Measurements from ENCODE around the gene IRX5. TPM values are rescaled to one million over a fixed set of nuclear protein-coding genes. Genes with fewer than 3 reads are reported as not detected.

The IRX5 gene
- polyA plus RNA-seq, 3 donors = 0.06 to 0.24 TPM; not detected in 1

DNA sequence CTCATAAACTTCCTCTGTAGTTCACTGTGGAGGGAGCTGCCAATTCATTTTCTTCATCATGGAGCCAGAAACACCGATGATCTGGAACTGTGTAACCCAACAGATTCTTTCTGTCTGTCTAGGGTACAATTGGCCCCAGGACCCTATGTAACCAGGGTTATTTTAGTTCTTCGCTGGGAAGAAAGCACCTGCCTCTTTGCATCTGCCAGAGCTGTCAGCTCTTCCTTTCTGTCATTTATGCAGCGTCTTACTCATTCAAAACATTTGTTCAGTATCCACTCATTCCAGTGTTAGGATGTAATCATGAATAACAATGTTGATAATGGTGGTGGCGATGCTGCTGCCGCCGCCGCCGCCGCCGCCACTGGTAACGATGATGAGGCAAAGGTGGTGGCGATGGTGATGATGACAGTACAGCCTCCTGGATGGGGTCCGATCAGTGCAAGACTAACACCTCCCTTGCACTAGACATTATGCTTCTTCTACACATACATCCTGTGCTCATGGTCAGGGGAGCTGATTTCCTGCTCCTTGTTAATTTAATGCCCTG lies 46.1 kb downstream of the IRX5 start:
- H3K27ac ChIP-seq (ENCODE audit: low read depth, low read length) = no peak overlapping the region
- 92 to 95% (median 92%) methylated on average over 13 of the region's 13 CpGs for WGBS, 3 donors

DNA sequence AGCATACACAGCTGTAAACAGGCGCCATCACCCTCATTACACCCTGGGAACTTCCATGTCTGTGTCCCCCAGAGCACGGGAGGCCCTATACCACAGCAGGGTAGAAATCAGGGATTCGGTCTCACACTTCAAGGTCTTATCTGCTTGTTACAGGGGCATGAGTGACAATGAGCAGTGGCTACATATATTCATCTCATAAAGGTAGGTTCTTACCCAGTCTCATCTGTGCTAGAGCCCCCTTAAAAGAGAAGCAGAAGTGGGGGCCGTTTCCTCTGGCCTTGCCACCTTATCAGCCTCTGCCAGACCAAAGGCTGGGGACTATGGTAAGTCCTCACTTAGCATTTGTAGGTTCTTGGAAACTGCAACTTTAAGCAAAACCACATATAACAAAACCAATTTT lies 46.5 kb downstream of the IRX5 start:
- 48 to 60% (median 54%) methylated on average over 4 of the region's 4 CpGs for WGBS, 3 donors
- no peak overlapping the region for H3K27ac ChIP-seq (ENCODE audit: low read depth, low read length)

DNA sequence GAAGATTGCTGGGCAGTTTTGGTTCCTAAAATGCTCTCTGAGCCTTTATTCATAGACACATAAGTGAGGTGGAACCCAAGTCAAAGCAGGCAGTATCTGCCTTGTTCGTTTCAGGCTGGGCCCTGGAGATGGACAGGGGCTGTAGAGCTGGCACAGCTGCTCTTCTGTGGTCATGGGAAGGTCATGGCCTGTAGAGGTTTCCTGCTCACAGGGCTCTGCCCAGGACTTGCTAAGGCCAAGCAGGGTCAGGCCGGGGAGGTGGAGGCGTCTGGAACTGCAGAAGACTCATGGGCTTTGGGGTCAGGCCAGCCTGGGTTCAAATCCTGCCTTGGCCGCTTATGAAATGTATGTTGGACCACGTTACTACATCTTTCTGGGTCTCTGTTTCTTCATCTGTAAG lies 50.2 kb downstream of the IRX5 start:
- 78 to 83% (median 81%) methylated on average over 5 of the region's 5 CpGs for WGBS, 3 donors
- no peak overlapping the region for H3K27ac ChIP-seq (ENCODE audit: low read depth, low read length)

Data from adipose tissue (tissue), 3 donors.